Endothelial cell of umbilical vein (primary cell): ENCODE data around the gene LMLN. TPM values are rescaled to one million over a fixed set of nuclear protein-coding genes. Genes with fewer than 3 reads are reported as not detected.

ENCODE experiments used
- BruUV-seq: library from RNA; stranded (reverse); fragments of 400-500 nt; replicated peaks from 2 replicates; lab custom pipeline; 2021; lab: Mats Ljungman, UMichigan
- CTCF ChIA-PET: fragments of 300-600, 350-600 bp; sonication (Branson Sonifier 250); formaldehyde crosslinking; loops from one replicate; lab custom pipeline; 2021; ENCODE audit warnings: antibody characterized with exemption, inconsistent platforms; lab: Charles Lee
- POLR2A ChIA-PET: fragments of 300-600, 350-600 bp; sonication (Branson Sonifier 250); formaldehyde crosslinking; loops from one replicate; lab custom pipeline; 2021; ENCODE audit warnings: antibody characterized with exemption, inconsistent platforms; lab: Charles Lee
- DNase-seq: peaks from one replicate; pipeline ENCODE4 v3.0.0-alpha.2; 2011; ENCODE audit warnings: low read depth, low spot score
- FAIRE-seq: peaks from 2 replicates; lab custom pipeline; 2011; peaks lifted over from hg19 to GRCh38; lab: Jason Lieb, UNC
- H2AFZ ChIP-seq: 2 replicates; pipeline ENCODE4 v1.6.0; 2012; ENCODE audit warnings: low read depth, low read length, control low read depth, inconsistent platforms
- H3K27ac ChIP-seq: 2 replicates; pipeline ENCODE4 v1.5.1; 2011; ENCODE audit warnings: low read depth, mild to moderate bottlenecking, control low read depth, low read length, moderate library complexity; ENCODE audit not compliant: insufficient read depth
- H3K27me3 ChIP-seq, 2 experiments: 2 replicates each; pipeline versions ENCODE4 v1.6.0 to v1.6.1; 2011; ENCODE audit warnings: low read length in 2 of 2, mixed read lengths in 1 of 2; ENCODE audit not compliant: control insufficient read depth in 2 of 2, insufficient read depth in 2 of 2
- H3K36me3 ChIP-seq, 2 experiments: 2 replicates in 1 of 2; 3 replicates in 1 of 2; pipeline ENCODE4 v1.5.1; 2011; ENCODE audit warnings: low read length in 2 of 2, mild to moderate bottlenecking in 1 of 2, moderate library complexity in 1 of 2; ENCODE audit not compliant: control insufficient read depth in 2 of 2, insufficient read depth in 2 of 2; ENCODE audit errors: extremely low read depth in 1 of 2
- H3K4me1 ChIP-seq: 3 replicates; pipeline ENCODE4 v1.5.1; 2011; ENCODE audit warnings: mild to moderate bottlenecking, low read length; ENCODE audit not compliant: control insufficient read depth, insufficient read depth; ENCODE audit errors: extremely low read depth
- H3K4me2 ChIP-seq: 2 replicates; pipeline ENCODE4 v1.6.1; 2011; ENCODE audit warnings: low read length, control low read depth, mixed read lengths; ENCODE audit not compliant: insufficient read depth
- H3K4me3 ChIP-seq, 3 experiments: fragments of 200-600 bp in 1 of 3; sonication (generic), shearing (Covaris generic) in 1 of 3; replicated peaks in 1 of 3; 2 replicates each; pipeline ENCODE4 v1.5.1; 2011 to 2016; ENCODE audit warnings: control low read depth in 3 of 3, low read length in 3 of 3, mild to moderate bottlenecking in 2 of 3, inconsistent platforms in 1 of 3, low read depth in 1 of 3, moderate library complexity in 1 of 3; ENCODE audit not compliant: insufficient read depth in 1 of 3
- H3K79me2 ChIP-seq: 2 replicates; pipeline ENCODE4 v1.6.0; 2012; ENCODE audit warnings: low read length, inconsistent platforms; ENCODE audit not compliant: control insufficient read depth, insufficient read depth
- H3K9ac ChIP-seq: replicated peaks from 2 replicates; pipeline ENCODE3; 2011; ENCODE audit warnings: low read length, control low read depth; ENCODE audit not compliant: insufficient read depth; ENCODE audit errors: extremely low read depth
- H3K9me1 ChIP-seq: replicated peaks from 3 replicates; pipeline ENCODE4 v1.6.0; 2011; ENCODE audit warnings: mild to moderate bottlenecking, low read length; ENCODE audit not compliant: control insufficient read depth, insufficient read depth; ENCODE audit errors: extremely low read depth
- H3K9me3 ChIP-seq: replicated peaks from 2 replicates; pipeline ENCODE4 v1.5.1; 2012; ENCODE audit warnings: low read length, inconsistent platforms; ENCODE audit not compliant: control insufficient read depth, insufficient read depth
- H4K20me1 ChIP-seq: replicated peaks from 2 replicates; pipeline ENCODE3; 2011; ENCODE audit warnings: mild to moderate bottlenecking, low read length; ENCODE audit not compliant: control insufficient read depth, insufficient read depth; ENCODE audit errors: extremely low read depth
- CTCF ChIP-seq, 2 donors: IDR thresholded peaks; 1 replicate in 1 of 2; 2 replicates in 1 of 2; pipeline ENCODE4 v1.5.1; 2011; ENCODE audit warnings: low read length in 2 of 2, mild to moderate bottlenecking in 2 of 2, moderate library complexity in 2 of 2, control low read depth in 1 of 2, inconsistent platforms in 1 of 2, low read depth in 1 of 2; ENCODE audit not compliant: insufficient read depth in 1 of 2; ENCODE audit errors: extremely low read depth in 1 of 2
- EZH2 ChIP-seq: IDR thresholded peaks from 2 replicates; pipeline ENCODE4 v1.6.1; 2012; ENCODE audit warnings: borderline replicate concordance, low read depth, mild to moderate bottlenecking, moderate library complexity, low read length, inconsistent platforms; ENCODE audit not compliant: severe bottlenecking
- FOS ChIP-seq: IDR thresholded peaks from 2 replicates; pipeline ENCODE4 v1.6.1; 2011; ENCODE audit warnings: mild to moderate bottlenecking, low read length, moderate library complexity, borderline replicate concordance; ENCODE audit not compliant: insufficient read depth
- GATA2 ChIP-seq: IDR thresholded peaks from 2 replicates; pipeline ENCODE4 v1.7.0; 2011; ENCODE audit warnings: low read depth, mild to moderate bottlenecking, moderate library complexity, mixed read lengths, low read length; ENCODE audit not compliant: insufficient read length, insufficient read depth
- JUN ChIP-seq: IDR thresholded peaks from 2 replicates; pipeline ENCODE4 v1.6.1; 2011; ENCODE audit warnings: borderline replicate concordance, low read depth; ENCODE audit not compliant: insufficient read length, insufficient read depth
- MAX ChIP-seq: IDR thresholded peaks from 2 replicates; pipeline ENCODE4 v1.6.1; 2011; ENCODE audit not compliant: insufficient read depth, insufficient read length
- MYC ChIP-seq: IDR thresholded peaks from one replicate; pipeline ENCODE4 v1.6.1; 2011; ENCODE audit warnings: mild to moderate bottlenecking, low read depth, low read length
- POLR2A ChIP-seq: IDR thresholded peaks from 2 replicates; pipeline ENCODE4 v1.6.1; 2012; ENCODE audit warnings: low read depth, mild to moderate bottlenecking, control low read depth, low read length
- POLR2AphosphoS5 ChIP-seq: IDR thresholded peaks from 2 replicates; pipeline ENCODE4 v1.6.1; 2012; ENCODE audit warnings: low read depth, mild to moderate bottlenecking, control low read depth, low read length, moderate library complexity; ENCODE audit not compliant: insufficient read depth
- dilution Hi-C: fragments of 300-500 bp; cut with MboI; formaldehyde crosslinking; loops from one replicate; pipeline ENCODE4 v1.15.0; 2019; ENCODE audit warnings: low sequenced_read_pairs; ENCODE audit not compliant: extremely low pct_ligation_motif_present
- intact Hi-C: fragments of 100-400 bp; cut with micrococcal nuclease; formaldehyde crosslinking; loops from one replicate; pipeline ENCODE4 v1.10.0; 2022
- polyA plus RNA-seq, 4 experiments: library from polyadenylated mRNA; depleted of rRNA in 3 of 4; stranded (reverse) in 3 of 4; unstranded in 1 of 4; fragments of >200 nt; gene quantifications; 2 replicates each; pipeline versions ENCODE4 v1.2.1 to v1.2.3, GENCODE V29; 2011 to 2012; ENCODE audit warnings: missing spikeins in 1 of 4
- total RNA-seq: library from RNA; stranded (reverse); gene quantifications from 2 replicates; pipeline ENCODE4 v1.2.3, GENCODE V29; 2021

Gene LMLN
- total and polyA plus RNA-seq, 2 donors (not counting 3 experiments of a cell fraction or from before 2014, with no cell fraction given): 4.8 to 6.5 TPM

GRCh38 chr3:198032039-198032936 is 72.3 kb downstream of the LMLN start:
- POLR2A ChIA-PET: no interaction called here
- dilution Hi-C loops (no loop called here), intact Hi-C loops (no loop called here)
- FAIRE-seq (peak; percentile 67), DNase-seq (peak; percentile 42)
- Histone ChIP-seq H2AFZ (peak overlapping the region; percentile 23), H4K20me1 (no peaks in the 10 kb centered on the region), H3K4me1 (peaks cover 4% of the 10 kb centered on the region), H3K9ac (no peak overlapping the region), H3K79me2 (no peaks in the 10 kb centered on the region), H3K9me3 (no peaks in the 10 kb centered on the region), H3K27ac (peak overlapping the region; percentile 24), H3K4me2 (peak overlapping the region; percentile 22), H3K9me1 (no peaks in the 10 kb centered on the region), H3K27me3 (no peaks in the 10 kb centered on the region), H3K36me3 (no peaks in the 10 kb centered on the region), H3K4me3 (no peak overlapping the region)
- CTCF ChIA-PET: interaction anchor here (1.3 to 1.7 kb wide), 2 partner anchors 9 to 48 kb away, joined by 4 to 7 read pairs; no protein-coding TSS in a partner anchor
- BruUV-seq: no TSS peak
- no peak for TF ChIP-seq EZH2
- TF ChIP-seq FOS: no peak
- no peak for TF ChIP-seq POLR2A
- no peak for TF ChIP-seq JUN
- TF ChIP-seq CTCF (IDR thresholded peaks at IDR 0.05; ENCODE audit: extremely low read depth in 1 of 2, insufficient read depth in 1 of 2, low read depth in 1 of 2, low read length in 2 of 2): no peak
- TF ChIP-seq GATA2: no peak
- no peak for TF ChIP-seq MAX
- TF ChIP-seq POLR2AphosphoS5: no peak
- TF ChIP-seq MYC: no peak
